Measurements from ENCODE around the gene CTU2.

Gene CTU2

DNA sequence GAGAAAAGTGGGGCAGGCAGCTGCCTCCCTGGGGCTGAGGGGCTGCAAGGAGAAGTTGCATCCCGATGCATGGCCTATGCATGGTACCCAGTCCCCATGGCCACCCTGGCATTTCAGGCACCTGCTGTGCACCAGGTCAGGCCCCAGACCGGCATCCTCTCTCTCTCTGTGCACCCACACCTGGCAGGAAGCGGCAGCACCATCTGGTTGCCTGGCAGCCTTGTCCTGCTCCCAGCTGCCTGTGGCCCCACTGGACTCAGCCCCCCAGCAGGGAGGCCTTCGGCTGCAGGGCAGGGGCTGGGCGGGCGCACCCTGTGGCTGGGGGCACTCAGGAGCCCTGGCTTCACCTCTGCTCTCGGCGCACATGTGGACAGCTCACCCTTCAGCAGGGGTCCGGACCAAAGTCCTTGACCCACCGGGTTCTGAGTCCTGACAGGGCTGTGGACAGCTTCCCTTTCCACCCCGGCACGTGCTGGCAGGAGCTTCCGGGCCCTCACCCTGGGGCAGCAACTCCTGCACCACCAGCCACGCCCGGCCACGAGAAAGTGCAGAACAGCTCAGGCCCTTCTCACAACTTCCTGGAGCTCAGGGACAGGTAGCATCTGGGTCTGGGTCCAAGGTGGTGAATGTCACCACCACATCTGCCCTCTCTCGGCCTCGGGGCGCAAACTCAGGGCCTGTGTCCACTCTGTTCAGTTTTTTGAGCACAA lies 36.7 kb downstream of the CTU2 start:
- no peaks in the 10 kb centered on the region for H3K4me1 ChIP-seq (ENCODE audit: insufficient read depth, low read length, severe bottlenecking)
- H3K9me3 ChIP-seq (ENCODE audit: low read length): no peaks in the 10 kb centered on the region
- no peaks in the 10 kb centered on the region for H3F3A ChIP-seq (ENCODE audit: insufficient read depth, low read length)
- no peak overlapping the region for H2AFZ ChIP-seq (ENCODE audit: low read length)
- H3K79me2 ChIP-seq (ENCODE audit: insufficient read depth, low read length): no peaks in the 10 kb centered on the region
- no peak overlapping the region for H3K4me3 ChIP-seq (ENCODE audit: low read depth, low read length, poor library complexity, severe bottlenecking)
- H3K4me2 ChIP-seq (ENCODE audit: low read length): no peak overlapping the region
- TF ChIP-seq CTCF (IDR thresholded peaks at IDR 0.05; ENCODE audit: low read length) (no peak), EZH2 (IDR thresholded peaks at IDR 0.05; ENCODE audit: borderline replicate concordance, low read length) (no peak)
- H3K27ac ChIP-seq (ENCODE audit: low read depth, low read length, poor library complexity, severe bottlenecking): no peak overlapping the region
- H3K9ac ChIP-seq (ENCODE audit: low read length): no peak overlapping the region
- H3K9me2 ChIP-seq (ENCODE audit: low read depth, low read length): no peaks in the 10 kb centered on the region
- no peaks in the 10 kb centered on the region for H3K36me3 ChIP-seq (ENCODE audit: insufficient read depth, low read length)
- no peaks in the 10 kb centered on the region; the same call in 1 of the 2 replicates for H3K27me3 ChIP-seq (ENCODE audit: insufficient read depth, low read length)
- H4K20me1 ChIP-seq (ENCODE audit: insufficient read depth, low read length): no peaks in the 10 kb centered on the region

- Histone ChIP-seq H3K9me3 (ENCODE audit: low read length) (no peaks in the 10 kb centered on the region), H3K4me1 (ENCODE audit: insufficient read depth, low read length, severe bottlenecking) (no peaks in the 10 kb centered on the region), H3K27ac (ENCODE audit: low read depth, low read length, poor library complexity, severe bottlenecking) (no peak overlapping the region), H3K36me3 (ENCODE audit: insufficient read depth, low read length) (no peaks in the 10 kb centered on the region), H3K4me2 (ENCODE audit: low read length) (no peak overlapping the region), H4K20me1 (ENCODE audit: insufficient read depth, low read length) (no peaks in the 10 kb centered on the region), H3K9ac (ENCODE audit: low read length) (no peak overlapping the region), H3K9me2 (ENCODE audit: low read depth, low read length) (no peaks in the 10 kb centered on the region), H3K79me2 (ENCODE audit: insufficient read depth, low read length) (no peaks in the 10 kb centered on the region), H3K27me3 (ENCODE audit: insufficient read depth, low read length) (peaks cover 3% of the 10 kb centered on the region; the same call in 1 of the 2 replicates), H3K4me3 (ENCODE audit: low read depth, low read length, poor library complexity, severe bottlenecking) (no peak overlapping the region), H3F3A (ENCODE audit: insufficient read depth, low read length) (no peaks in the 10 kb centered on the region), H2AFZ (ENCODE audit: low read length) (no peak overlapping the region)
- TF ChIP-seq EZH2 (IDR thresholded peaks at IDR 0.05; ENCODE audit: borderline replicate concordance, low read length): no peak
- peak; percentile 94 for TF ChIP-seq CTCF (IDR thresholded peaks at IDR 0.05; ENCODE audit: low read length)
Measured at GRCh38 chr16:88743693-88744576, 37.6 kb downstream of the CTU2 start.

DNA sequence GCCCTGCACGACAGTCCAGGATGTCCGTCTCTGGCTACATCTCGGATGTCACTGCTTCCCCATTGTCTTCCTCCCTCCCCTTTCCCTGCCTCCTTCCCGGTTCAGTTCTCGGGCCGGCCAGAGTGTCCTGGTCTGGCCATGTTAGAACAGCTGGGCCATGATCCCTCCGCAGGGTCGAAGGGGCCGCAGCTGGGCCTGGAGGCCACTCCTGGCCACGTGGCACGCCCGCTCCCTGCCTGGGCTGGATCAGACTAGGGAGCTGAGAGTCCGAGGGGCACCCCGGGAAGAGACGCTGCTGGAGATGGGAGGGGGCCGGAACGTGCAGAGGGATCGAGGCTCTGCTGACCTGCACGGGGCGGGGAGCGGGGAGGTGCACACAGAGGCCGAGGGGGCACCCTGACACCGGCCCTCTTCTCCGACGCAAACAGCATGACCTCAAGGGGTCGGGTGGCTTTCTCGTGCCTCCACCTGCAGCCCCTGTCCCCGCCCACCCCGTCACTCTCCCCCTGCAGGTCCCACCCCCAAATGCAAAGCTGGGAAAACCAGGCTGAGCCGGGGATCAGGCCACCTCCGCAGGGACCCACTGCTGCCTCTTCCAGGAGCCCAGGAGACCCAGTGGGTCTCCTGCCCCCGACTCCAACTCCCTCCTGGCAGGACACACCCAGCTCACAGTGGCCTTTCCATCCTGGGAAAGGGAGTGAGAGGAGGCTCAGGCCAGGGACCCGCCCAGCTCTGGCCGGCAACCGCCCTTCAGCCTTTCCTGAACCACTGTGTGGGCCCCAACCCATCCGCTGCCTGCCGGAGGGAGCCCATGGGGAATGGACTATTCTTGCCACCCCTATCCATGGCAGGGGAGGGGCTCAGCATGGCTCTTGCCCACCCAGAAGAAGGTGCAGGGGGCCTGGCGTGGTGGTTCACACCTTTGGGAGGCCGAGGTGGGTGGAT lies 38.5 kb downstream of the CTU2 start:
- no peaks in the 10 kb centered on the region for H3K9me2 ChIP-seq (ENCODE audit: low read depth, low read length)
- H3F3A ChIP-seq (ENCODE audit: insufficient read depth, low read length): no peaks in the 10 kb centered on the region
- H3K4me3 ChIP-seq (ENCODE audit: low read depth, low read length, poor library complexity, severe bottlenecking): no peak overlapping the region
- H3K9ac ChIP-seq (ENCODE audit: low read length): no peak overlapping the region
- peaks cover 3% of the 10 kb centered on the region; the same call in 1 of the 2 replicates for H3K27me3 ChIP-seq (ENCODE audit: insufficient read depth, low read length)
- H3K27ac ChIP-seq (ENCODE audit: low read depth, low read length, poor library complexity, severe bottlenecking): no peak overlapping the region
- no peak for TF ChIP-seq CTCF (IDR thresholded peaks at IDR 0.05; ENCODE audit: low read length)
- no peak for TF ChIP-seq EZH2 (IDR thresholded peaks at IDR 0.05; ENCODE audit: borderline replicate concordance, low read length)
- H3K36me3 ChIP-seq (ENCODE audit: insufficient read depth, low read length): no peaks in the 10 kb centered on the region
- H3K4me2 ChIP-seq (ENCODE audit: low read length): no peak overlapping the region
- H2AFZ ChIP-seq (ENCODE audit: low read length): no peak overlapping the region
- no peaks in the 10 kb centered on the region for H3K9me3 ChIP-seq (ENCODE audit: low read length)
- H3K79me2 ChIP-seq (ENCODE audit: insufficient read depth, low read length): no peaks in the 10 kb centered on the region
- H4K20me1 ChIP-seq (ENCODE audit: insufficient read depth, low read length): no peaks in the 10 kb centered on the region
- no peaks in the 10 kb centered on the region for H3K4me1 ChIP-seq (ENCODE audit: insufficient read depth, low read length, severe bottlenecking)
